NCI-H1417 (cell line): Measurements from ENCODE around the gene SPOCK1.
"Not testable (repeated sequence)": the region's sequence is repeated elsewhere in the genome, so short reads cannot be mapped to it uniquely, and the experiment has no call there.

Experiments used
- DNase-seq, 3 experiments: peaks; one replicate each; lab custom pipeline; 2025; lab: John Stamatoyannopoulos, UW

The SPOCK1 gene

DNA sequence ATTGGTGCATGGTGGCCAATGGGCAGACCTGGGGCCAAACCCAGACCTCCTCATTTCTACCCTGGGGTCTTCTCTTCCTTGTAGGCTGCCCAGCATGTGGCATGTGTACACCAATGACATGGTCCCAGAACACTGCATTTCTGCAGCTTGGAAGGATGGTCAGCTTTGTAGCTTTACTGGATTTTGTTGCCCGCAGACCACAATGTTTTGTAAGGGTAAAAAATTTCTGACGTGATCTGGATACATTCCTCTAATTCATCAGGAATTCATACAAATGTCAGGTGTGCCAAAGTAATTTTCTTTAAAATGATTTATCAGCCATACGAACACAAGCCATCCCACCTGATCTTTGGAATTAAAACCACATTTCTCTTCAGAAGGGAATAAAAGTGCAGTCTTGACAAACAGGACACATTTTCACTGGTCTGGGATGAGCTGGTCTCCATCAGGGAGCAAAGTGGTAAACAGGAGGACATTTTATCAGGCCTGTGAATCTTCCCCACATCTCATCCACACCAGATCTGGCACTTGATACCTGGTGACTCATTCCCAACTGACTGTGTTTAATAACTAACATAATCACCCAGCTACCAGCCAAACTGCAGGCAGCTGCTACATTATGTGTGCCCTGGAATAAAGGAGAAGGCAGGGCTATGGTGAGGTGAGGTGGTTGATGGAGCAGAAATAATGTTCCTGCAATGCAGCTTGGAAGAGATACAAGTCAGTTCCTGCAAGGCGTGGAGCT lies 103.9 kb downstream of the SPOCK1 start:
- DNase-seq, result peak in 2 of 3 experiments; percentile 21 to 49

DNA sequence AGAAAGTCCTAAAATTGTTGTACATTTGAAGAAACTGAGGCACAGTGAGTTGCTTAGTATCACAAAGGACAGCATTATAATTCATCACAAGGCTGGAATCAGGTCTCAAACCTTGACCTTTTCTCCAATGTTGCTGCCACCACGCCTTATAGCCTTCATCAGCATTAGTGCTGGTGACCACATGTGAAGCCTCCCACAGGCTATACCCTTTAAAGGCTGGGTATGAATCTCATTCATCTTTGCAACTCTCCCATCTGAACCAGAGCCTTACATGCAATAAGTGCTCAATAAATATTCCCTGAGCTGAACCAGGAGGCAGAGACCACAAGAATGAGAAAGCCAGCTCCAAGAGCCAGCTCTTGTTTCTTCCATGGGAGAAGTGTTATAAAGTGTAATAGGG lies 104.7 kb downstream of the SPOCK1 start:
- DNase-seq, result no peak

DNA sequence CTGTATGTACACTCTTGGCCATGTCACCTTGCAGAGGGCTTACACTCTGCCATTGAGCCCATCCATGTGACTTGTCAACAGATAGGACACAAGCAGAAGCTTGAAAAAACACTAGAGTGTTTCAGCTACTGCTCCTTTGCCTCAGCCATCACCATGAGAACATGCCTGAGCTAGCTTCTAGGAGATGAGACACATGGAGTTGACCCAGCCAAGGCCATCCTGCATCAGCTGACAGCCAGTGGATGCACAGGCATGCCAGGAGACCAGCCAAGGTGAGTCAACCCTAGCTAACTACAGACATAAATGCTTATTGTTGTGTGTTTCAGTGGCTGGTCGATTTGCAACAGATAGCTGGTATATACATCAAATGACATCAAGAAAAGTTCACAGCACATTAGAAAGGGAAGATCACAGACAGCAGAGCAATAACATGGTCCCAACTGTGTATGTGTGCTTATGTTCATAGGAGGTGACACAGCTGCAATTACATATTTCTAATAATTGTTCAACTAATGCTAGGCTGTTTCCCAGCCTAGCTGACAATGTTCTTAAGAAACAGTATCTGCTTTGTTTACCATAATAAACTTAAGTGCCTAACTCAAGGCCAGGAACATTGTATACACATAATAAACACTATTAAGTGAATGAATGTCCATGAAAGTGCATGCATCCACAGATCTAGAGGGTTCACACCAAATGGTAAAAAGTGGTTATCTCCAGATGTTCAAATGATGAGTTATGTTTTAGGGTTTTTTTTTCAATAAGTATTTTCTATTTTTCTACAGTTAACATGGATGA lies 105.7 kb downstream of the SPOCK1 start:
- DNase-seq, result peak in 1 of 3 experiments; percentile 2

DNA sequence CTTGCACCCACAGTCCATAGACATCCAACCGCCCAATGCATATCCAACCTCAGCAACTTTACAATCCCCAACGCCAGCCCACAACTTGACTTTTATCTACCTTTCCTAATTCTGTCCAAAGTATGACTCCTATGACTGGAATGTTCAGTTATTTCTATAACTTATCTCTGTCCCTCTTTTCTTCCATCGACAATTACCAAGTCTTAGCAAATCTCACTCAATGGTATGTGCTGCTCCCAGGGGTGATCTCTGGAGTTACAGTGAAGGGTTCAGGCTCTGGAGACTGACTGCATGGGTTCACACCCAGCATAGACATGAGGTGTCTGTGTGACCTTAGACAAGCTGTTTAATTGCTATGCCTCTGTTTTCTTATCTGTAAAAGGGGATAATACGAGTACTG lies 106.9 kb downstream of the SPOCK1 start:
- DNase-seq, result no peak

DNA sequence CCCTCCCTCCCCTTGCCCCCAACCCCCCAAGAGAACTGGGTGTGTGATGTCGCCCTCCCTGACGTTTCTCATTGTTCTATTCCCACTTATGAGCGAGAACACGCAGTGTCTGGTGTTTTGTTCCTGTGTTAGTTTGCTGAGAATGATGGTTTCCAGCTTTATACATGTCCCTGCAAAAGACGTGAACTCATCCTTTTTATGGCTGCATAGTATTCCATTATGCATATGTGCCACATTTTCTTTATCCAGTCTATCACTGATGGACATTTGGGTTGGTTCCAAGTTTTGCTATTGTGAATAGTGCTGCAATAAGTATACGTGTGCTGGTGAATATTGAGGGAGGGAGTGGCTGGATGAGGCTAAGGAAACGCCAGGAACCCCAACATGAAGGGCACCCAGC lies 108.1 kb downstream of the SPOCK1 start:
- DNase-seq, result not testable (repeated sequence)

DNA sequence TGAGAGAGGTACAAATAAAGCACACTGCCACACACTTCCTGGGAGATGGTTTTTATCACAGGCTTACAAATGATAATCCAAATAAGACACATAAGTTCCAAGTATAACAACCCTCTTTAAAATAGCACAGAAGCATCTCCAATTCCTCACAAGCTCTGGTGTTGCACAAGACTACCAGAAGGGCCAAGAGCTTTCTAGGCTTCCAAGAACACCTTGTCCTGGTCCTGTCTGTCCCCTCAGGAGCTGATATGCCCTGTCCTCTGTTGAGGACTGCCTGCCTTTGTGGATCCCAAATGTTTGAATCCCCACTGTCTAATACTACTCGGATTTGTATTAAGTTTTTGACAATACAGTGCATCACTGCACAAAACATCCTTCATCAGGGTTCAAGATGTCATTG lies 110.1 kb downstream of the SPOCK1 start:
- no peak for DNase-seq

DNA sequence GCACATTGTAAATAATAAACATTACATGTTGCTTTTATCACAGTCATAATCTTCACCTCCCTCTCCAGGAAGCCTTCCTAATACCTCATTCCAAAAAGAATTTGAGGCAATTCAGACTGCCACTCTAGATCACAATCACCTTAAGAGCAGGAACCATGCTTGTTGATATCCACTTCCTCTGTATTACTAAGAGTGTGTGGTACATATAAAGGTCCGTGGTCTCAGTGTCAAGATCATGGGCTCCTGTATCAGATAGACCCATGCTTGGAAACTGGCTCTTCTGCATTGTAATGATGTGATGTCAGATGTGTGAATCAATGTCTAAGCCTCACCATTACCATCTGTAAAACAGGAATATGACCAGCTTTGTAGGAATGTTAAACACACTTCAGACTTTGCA lies 114.1 kb downstream of the SPOCK1 start:
- no peak for DNase-seq

DNA sequence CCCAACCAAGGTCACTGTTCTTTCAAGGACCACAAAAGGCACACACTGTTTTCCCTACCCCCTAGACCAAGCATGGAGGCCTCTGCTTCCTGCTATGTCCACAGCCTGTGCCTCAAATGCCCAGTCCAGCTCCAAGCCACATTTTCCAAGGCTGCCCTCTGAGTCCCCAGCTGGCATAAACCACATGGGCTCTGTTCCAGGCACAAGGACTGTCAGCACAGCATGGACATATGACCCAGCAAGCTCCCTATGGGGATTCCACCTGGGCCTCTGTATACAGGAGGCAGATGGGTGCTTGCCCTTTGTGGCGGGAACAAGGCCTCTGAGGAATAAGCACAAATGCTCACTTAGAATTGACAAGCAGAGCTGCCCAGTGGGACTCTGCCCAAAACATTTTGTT lies 115.2 kb downstream of the SPOCK1 start:
- DNase-seq, result no peak

DNA sequence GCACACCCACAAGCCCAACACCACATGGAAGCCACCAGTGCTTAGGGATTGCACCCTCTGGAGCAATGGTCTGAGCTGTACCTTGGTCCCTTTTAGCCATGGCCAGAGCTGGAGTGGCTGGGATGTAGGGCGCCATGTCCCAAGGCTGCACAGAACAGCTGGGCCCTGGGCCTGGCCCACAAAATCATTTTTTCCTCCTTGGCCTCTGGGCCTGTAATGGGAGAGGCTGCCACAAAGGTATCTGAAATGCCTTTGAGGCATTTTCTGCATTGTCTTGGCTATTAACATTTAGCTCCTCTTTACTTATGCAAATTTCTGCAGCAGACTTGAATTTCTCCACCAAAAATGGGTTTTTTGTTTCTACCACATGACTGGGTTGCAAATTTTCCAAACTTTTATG lies 117.6 kb downstream of the SPOCK1 start:
- DNase-seq, result no peak

DNA sequence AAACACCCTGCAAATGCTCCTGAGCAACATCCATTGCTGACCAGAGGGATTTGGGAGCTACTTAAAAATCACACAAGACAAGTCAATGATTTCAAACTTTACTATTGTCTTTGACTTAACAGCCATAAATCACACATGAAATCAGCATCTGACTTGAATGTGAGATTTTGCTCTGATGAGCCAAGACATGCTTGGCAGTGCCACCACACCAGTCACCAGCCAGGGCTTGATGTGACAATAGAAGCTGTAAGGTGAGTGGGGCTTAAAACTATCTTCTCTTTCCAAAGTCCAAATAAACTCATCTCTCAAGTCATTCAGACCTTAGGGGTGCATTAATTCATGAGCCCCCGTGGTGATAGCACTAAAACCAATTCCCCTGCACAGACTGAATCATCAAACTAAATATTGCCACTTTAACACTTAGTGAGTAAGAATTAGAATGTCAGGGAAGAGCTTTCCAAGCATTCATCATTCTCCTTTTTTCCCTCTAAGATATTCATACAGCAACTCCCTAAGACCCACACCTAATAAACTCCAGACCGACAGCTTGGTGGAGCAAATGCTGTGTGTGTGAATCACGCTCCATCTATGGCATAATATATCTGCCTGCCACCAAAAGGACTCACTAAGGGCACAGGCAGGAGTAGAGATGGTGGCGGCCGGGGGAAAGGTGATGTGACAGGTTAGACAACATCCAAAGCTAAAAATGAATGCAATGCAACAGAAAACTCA lies 119.4 kb downstream of the SPOCK1 start:
- no peak for DNase-seq

DNA sequence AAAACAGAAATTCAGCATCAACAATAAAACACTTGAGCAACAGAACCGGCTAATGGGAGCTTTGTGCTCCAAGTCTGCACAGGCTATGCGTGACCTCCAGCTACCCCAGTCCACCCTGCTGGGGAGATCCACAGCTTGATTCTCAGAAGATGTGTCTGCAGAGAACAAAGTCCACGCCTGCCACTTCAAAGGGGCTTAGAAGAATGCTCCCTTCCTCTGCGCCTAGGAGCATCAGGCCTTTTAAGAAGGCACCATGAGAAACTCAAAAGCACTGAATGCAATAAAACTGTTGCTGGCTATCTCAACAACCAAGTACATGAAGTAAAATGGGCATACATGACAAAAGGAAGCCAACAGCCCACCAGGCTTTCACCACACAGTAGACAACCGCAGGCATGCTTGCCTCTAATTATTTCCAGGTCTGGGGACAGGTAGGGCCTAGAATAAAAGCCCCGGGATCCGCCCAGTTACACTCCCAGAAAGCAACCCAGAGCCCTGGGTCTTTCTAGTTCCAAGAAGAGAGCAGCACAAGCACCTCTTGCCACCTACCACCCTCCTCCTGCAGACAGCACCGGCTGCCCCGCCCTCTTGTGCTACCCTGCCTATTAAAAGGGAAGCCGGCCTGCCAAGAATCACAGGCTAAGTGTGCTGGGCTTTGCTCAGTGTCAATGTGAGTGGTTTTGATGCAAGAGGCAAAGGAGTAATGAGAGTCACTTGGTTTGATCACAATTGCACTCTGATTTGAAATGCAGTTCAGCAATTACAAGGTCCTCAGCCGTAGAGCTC lies 123.2 kb downstream of the SPOCK1 start:
- DNase-seq, result peak; percentile 10 to 89 (median 69)

DNA sequence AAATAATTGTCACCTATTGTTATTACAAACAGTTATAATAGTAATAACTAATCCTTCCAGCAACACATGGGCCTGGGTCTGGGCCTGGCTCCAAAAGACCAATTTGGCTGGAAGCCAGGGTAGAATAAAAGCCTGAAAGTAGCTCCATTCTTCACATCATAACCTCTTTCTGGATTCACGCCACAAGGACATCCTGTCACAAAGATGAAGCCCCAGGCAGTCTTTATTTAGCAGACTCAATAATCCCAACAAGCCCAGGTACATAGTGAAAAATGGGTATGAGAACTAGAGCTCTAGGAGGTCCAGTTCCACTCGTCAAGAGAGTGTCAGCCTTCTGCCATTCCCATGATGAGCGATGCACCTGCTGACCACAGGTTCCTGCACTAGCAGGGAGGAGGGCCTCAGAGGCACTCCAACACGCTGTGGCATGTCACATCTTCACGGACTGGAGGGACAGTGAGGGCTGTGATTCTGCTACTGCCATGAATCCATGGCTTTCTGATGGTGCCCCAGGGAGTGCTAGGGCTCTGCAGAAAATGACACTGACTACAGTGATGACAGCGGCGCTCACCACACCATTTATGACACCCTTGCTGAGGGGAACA lies 124.9 kb downstream of the SPOCK1 start:
- DNase-seq, result peak; percentile 76 to 95 (median 93)

DNA sequence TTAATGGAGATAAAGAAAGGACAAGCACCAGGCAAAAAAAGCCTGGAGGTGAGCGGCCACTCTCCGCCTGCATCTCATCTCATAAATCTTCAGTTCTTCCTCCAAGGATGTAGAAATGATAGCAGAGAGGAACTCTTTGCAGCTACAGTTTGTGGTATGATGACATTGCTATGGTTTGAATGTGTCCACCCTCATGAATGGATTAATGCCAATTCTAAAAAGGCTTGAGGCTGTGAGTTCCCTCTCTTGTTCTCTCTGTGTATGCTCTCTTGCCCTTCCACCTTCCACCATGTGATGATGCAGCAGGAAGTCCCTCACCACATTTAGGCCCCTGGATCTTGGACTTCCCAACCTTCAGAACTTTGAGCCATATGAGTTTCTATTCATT lies 126.4 kb downstream of the SPOCK1 start:
- DNase-seq, result no peak

DNA sequence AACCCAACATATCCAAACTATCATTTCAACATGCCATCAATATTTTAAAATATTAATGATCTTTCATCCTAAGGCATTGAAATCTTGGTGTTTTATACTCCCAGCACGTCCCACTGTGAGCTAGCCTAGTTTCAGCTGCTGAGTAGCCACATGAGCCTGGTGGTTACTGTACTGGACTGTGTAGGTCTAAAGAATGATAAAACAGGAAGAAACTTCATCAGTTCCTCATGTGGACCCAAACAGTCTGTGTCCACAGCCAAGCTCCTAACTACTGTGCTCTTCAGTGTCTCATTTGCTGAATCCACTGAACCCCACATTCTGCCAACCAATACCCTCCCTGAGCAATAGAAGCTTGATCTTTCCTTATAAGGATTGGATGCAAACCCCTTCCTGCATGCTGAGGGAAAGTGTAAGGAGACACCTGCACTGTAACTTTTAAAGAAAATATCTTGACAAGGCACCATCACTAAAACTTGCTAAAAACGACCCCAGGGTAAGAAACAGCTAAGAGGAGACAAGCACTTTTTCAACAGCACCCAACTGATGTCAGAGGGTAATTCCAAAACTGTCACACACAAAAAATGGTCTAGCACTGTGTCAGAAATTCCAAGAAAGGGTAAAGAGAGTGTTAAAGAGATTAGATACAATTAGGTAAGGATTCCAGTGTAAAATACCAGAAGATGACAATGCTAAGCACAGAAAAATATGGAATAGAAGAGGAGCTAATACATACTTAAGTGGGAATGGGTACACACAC lies 126.9 kb downstream of the SPOCK1 start:
- DNase-seq, result no peak

DNA sequence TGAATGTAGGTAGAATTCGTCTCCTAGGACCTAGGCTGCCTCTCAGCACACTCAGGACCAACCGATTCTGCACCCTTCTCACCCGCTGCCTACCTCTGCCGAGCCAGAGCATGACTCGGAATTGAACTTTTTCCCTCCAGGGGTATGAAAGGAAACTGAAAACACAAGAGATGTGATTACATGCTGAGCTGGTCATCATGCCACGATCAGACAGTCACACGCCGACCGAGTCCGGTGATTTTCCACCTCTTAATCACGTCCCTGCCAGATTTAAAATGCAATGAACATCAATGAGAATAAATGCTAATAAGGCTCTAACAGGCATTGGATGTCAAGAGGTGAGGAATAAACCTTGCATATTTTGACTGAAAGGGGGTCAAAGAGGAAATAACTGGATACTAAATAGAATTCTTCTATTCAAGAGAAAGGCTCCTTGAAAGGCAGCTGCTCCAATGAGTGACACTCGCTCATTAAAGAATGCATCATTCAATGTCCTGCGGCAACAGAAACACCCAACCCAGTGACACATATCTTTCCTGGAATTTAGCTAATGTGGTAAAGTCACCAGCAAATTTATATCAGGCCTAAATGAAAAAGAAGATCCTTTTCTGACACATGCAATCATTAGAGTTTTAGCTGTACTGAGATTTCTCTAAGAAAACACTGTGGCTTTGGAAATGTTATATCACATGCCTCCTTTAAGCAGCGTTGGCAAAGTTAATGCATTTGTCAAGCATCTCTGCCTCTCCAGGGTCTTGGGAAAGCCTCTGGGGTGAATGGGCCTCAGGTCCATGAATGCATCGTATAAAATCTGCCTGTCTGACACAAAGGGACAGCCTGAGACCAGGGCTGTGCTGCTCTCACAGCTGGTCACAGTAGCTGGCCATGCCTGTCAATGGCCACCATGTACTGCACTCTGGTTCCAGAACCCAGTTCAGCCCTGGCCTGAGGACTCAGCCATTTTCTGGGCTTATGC lies 128.7 kb downstream of the SPOCK1 start:
- DNase-seq, result no peak

DNA sequence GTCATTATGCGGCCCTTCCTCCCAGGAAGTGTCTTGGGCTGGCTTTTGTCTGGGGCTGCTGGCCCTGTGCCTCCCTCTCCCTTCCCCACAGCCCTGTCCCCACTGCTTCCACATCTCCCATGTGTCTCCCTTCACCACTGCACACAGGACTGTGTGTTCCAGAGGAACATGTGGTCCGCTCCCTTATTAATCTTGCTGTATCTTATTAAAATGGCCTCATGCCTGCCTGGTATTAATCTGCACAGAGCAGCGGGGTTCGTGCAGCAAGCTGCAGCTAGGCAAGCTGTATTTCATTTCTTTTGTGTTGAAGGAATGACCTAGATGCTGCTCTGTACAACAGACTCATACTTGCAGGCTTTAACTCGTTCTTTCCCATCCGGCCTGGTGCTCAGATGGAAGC lies 130.5 kb downstream of the SPOCK1 start:
- DNase-seq, result no peak

DNA sequence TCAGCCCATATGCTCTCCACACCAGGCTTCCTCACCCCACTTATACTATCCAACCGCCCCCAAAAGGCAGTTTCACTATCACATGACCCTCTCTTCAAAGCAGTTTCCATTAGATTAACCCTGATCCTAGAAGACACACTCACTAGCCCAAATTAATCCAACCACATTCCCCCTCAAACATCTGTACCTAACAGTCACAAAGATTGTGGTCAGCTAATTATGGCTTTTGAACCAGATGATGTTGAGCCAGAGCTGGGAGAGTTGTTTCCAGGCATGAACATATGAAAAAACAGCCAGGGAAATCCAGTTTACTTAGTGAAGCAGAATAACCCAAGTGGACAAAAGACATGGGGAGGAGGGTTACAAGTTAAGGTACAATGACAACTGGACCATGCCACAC lies 131.2 kb downstream of the SPOCK1 start:
- DNase-seq, result no peak

DNA sequence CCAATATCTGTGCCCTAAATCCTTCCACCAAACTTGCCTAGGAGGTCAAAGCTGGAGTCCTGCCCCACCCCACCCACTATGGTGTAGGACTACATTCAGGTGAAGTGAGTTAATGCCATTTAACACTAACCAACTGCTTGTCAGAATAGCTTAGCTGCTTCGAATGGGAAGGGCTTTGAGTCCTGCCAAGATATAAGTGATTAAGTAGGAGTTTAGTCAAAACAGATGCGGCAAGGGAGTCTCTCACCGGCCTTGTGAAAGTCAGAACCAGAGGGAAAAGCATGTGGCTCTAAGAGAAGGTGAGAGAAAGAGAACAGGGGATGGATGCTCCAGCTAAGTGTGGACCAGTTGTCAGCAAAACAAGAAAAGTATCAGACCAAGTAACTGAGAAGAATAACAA lies 132.6 kb downstream of the SPOCK1 start:
- no peak for DNase-seq

DNA sequence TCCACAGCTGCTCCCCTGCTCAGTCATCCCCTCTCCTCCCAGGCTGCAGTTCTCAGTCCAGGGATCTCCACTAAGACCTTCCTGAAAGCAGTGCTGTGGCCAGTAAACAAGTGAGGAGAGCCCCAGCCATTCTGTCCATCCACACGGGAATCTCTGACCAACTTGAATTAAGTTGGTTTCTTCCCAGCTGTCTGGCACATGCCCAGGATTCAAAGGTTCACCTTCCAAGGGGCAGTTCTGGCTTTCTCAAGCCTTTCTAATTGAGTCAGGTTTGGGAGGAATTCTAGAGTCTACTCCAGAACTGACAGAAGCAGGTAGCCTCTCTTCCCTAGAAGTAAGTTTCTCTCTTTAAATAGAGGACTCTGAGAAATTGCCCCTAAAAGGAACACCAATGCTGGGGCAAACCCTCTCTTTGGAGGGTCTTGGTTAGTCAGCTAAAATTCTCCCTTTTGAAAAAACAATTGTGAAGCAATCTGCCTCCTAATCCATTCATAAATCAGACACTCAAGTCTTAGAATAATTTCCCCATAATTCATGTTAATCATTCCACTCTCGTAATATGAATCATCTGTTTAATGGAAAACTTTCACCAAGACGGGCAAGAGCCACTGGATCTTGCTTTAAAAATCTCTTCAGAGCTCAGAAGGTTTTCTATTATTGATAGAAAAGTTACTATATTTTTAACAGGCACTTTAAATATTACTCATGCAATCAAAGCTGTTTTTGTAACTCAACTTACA lies 133.8 kb downstream of the SPOCK1 start:
- no peak for DNase-seq
